HG02763 (cell line): ENCODE results near the gene C1orf87.

Experiments used
- ATAC-seq: cut with Tn5 transposase; IDR thresholded peaks from one replicate; pipeline ENCODE4 v1.9.1; 2021; ENCODE audit warnings: mild to moderate bottlenecking, moderate library complexity; ENCODE audit not compliant: unreplicated experiment

Gene C1orf87

GRCh38 chr1:60065199-60065598 lies 8.4 kb downstream of the C1orf87 start:
- no peak for ATAC-seq

- ATAC-seq = no peak
Measured at GRCh38 chr1:60063561-60063960, 10.0 kb downstream of the C1orf87 start.

GRCh38 chr1:60059468-60059867 lies 14.1 kb downstream of the C1orf87 start:
- ATAC-seq = no peak

GRCh38 chr1:60055336-60055735 lies 18.2 kb downstream of the C1orf87 start:
- ATAC-seq = no peak

GRCh38 chr1:60054374-60054773 lies 19.2 kb downstream of the C1orf87 start:
- ATAC-seq = no peak

- ATAC-seq = no peak
Measured at GRCh38 chr1:60052601-60053000, 21.0 kb downstream of the C1orf87 start.

- no peak for ATAC-seq
Measured at GRCh38 chr1:60051191-60051590, 22.4 kb downstream of the C1orf87 start.

- ATAC-seq = no peak
Measured at GRCh38 chr1:60049188-60049587, 24.4 kb downstream of the C1orf87 start.

- no peak for ATAC-seq
Measured at GRCh38 chr1:60044881-60045280, 28.7 kb downstream of the C1orf87 start.

- no peak for ATAC-seq
Measured at GRCh38 chr1:60041783-60042182, 31.8 kb downstream of the C1orf87 start.

- ATAC-seq = no peak
Measured at GRCh38 chr1:60037669-60038068, 35.9 kb downstream of the C1orf87 start.

GRCh38 chr1:60036856-60037460 lies 36.6 kb downstream of the C1orf87 start:
- ATAC-seq = no peak

GRCh38 chr1:60035921-60036320 lies 37.6 kb downstream of the C1orf87 start:
- no peak for ATAC-seq

- no peak for ATAC-seq
Measured at GRCh38 chr1:60034999-60035398, 38.6 kb downstream of the C1orf87 start.

GRCh38 chr1:60033066-60033465 lies 40.5 kb downstream of the C1orf87 start:
- no peak for ATAC-seq

- ATAC-seq = no peak
Measured at GRCh38 chr1:60031146-60031545, 42.4 kb downstream of the C1orf87 start.

GRCh38 chr1:60025552-60025951 lies 48.0 kb downstream of the C1orf87 start:
- no peak for ATAC-seq

- ATAC-seq = no peak
Measured at GRCh38 chr1:60017508-60018205, 55.9 kb downstream of the C1orf87 start.

- ATAC-seq = no peak
Measured at GRCh38 chr1:60010690-60011089, 62.9 kb downstream of the C1orf87 start.

- ATAC-seq = no peak
Measured at GRCh38 chr1:60008500-60008899, 65.1 kb downstream of the C1orf87 start.

GRCh38 chr1:60000625-60001024 lies 72.9 kb downstream of the C1orf87 start:
- no peak for ATAC-seq

- ATAC-seq = no peak
Measured at GRCh38 chr1:59999746-60000145, 73.8 kb downstream of the C1orf87 start.

- ATAC-seq = no peak
Measured at GRCh38 chr1:59999006-59999405, 74.6 kb downstream of the C1orf87 start.
